Measurements from ENCODE around the gene CDH23.
A peak's percentile ranks its signal among the peaks of the same experiment; 100 is the strongest.

Gene CDH23

DNA sequence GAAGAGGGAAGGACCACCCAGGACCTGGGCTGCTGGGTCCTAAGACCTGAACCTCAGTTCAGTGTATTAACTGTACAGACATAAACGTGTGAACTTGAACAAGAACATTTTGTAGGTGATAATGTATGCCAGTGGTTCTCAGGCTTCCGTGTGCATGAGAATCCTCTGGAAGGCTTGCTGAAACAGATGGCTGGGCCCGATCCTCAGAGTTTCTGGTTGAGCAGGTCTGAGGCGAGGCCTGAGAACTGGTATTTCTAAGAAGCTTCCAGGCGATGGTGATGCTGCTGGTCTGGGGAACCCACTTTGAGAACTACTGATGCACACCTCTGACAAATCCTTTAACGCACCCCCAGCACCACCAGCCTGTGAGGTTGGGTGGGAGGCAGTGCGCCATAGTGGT lies 70.4 kb downstream of the CDH23 start:
- Mint-ChIP-seq H3K36me3 (no peaks in the 10 kb centered on the region), H3K4me3 (no peak overlapping the region), H3K9me3 (no peaks in the 10 kb centered on the region), H3K27ac (no peak overlapping the region), H3K4me1 (no peaks in the 10 kb centered on the region)
- ATAC-seq (no peak), DNase-seq (ENCODE audit: low spot score in 2 of 2) (no peak)

DNA sequence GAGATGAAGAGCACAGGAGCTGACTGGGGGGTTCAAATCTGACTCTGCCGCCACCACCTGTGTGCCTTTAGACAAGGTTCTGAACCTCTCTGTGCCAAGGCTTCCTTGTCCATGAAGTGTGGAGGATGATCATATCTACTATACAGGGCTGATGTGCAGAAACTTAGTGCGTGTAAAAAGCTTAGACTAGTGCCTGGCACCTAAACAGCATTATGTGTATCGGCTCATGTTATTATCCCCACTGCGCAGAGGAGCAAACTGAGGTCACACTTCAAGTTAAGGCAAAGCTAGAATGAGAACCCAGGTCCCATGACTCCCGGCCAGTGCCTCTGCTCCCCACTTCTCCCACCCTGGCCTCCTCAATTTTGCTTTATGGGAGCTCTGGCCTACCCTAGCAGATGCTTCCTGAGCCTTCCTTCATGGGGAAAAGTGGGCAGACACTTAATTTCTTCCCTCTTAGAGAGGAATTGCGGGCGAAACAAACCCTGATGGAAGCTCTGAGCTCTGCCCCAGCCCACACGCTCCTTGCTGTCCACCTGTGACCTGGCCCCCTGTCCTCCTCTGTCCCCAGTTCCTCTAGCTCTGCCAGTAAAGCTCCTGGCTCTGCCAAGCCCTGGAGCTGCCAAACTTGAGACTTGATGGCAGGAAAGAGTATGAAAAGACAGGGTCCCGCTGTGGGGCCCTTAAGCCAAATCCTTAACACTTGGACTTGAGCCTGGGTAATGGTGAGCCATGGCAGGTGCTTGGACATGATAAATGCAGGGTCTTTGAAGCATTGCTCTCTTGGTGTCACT lies 71.0 kb downstream of the CDH23 start:
- no peaks in the 10 kb centered on the region for H3K4me1 Mint-ChIP-seq
- H3K4me3 Mint-ChIP-seq = no peak overlapping the region
- ATAC-seq (no peak), DNase-seq (ENCODE audit: low spot score in 2 of 2) (no peak)
- H3K36me3 Mint-ChIP-seq = no peaks in the 10 kb centered on the region
- H3K9me3 Mint-ChIP-seq = no peaks in the 10 kb centered on the region
- H3K27ac Mint-ChIP-seq = no peak overlapping the region

DNA sequence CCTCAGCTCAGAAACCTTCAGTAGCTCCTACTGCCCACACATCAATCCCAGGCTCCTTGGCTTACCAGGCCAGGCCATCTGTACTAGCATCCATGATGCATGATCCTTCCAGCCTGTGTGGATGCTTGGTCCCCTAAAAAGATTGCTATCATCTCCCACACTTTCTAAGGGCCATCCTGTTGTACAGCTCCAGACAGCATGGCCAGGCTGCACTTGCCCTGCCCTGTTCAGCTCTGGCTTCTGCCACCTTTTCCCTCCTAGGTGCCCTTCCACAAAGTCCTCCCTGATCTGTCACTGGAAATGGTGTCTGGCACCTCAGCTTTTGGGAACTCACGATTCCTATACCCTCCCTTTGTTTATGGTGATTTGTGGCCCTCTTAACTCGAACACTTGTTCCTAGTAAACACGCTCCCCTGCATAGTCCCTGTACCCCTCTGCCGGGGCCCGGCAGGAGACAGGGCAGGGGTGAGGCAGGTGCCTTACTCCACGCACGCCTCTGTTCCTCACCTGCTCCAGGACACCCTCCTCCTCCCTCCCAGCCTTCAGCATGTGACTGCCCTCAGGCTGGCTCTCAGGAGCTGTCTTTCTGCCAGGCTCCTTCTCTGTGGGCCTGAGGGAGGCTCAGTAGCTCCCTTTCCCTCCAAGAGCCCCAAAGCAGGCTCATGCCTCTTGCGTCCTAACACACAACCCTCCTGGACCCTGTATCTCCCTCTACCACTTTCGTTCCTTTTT lies 71.8 kb downstream of the CDH23 start:
- DNase-seq (ENCODE audit: low spot score in 2 of 2) (no peak), ATAC-seq (peak; percentile 16)
- H3K4me1 Mint-ChIP-seq = no peaks in the 10 kb centered on the region
- H3K4me3 Mint-ChIP-seq = no peak overlapping the region
- no peak overlapping the region for H3K27ac Mint-ChIP-seq
- H3K9me3 Mint-ChIP-seq = no peaks in the 10 kb centered on the region
- H3K36me3 Mint-ChIP-seq = no peaks in the 10 kb centered on the region

DNA sequence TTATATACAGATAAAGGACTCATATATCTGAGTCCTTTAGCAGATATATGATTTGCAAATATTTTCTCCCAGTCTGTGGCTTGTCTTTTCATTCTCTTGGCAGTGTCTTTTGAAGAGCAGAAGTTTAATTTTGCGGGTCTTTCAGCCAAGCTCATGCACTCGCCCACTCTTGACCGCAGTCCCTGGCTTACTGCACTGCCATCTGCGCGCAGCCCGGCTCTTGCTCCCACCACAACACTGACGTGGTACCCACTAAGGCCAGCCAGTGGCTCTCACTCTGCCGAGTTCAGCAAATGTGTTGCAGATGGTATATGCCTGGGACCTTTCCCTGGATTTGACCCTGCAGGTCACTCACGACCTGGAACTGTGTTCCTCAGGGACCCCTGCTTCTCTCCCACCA lies 74.3 kb downstream of the CDH23 start:
- no peak for DNase-seq (ENCODE audit: low spot score in 2 of 2)
- Mint-ChIP-seq H3K4me1 (peaks cover 6% of the 10 kb centered on the region), H3K36me3 (no peaks in the 10 kb centered on the region), H3K27ac (no peak overlapping the region), H3K4me3 (no peak overlapping the region), H3K9me3 (no peaks in the 10 kb centered on the region)
- ATAC-seq = no peak

DNA sequence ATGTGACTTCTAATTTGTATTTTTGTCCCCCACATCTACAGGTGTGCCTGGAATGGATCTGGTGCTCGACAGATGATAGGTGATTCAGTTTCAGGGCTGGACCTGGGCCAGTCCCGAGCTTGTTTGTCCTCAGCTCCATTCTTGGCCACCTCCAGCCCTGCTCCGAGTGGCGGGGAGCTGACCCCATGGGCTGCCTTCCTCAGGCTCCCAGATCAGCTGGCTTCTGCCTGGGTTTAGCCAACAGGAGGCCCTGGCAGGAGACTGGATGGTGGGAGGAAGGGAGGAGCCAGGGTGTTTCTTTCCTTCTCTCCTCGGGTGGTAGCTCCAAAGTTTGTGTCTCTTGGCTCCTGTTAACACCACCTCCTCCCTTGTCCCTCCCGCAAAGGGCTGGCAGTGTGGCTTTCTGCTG lies 75.2 kb downstream of the CDH23 start:
- Mint-ChIP-seq H3K9me3 (no peaks in the 10 kb centered on the region), H3K4me3 (no peak overlapping the region), H3K36me3 (no peaks in the 10 kb centered on the region), H3K27ac (peak overlapping the region; percentile 11), H3K4me1 (peaks cover 6% of the 10 kb centered on the region)
- DNase-seq (ENCODE audit: low spot score in 2 of 2) (no peak), ATAC-seq (no peak)

DNA sequence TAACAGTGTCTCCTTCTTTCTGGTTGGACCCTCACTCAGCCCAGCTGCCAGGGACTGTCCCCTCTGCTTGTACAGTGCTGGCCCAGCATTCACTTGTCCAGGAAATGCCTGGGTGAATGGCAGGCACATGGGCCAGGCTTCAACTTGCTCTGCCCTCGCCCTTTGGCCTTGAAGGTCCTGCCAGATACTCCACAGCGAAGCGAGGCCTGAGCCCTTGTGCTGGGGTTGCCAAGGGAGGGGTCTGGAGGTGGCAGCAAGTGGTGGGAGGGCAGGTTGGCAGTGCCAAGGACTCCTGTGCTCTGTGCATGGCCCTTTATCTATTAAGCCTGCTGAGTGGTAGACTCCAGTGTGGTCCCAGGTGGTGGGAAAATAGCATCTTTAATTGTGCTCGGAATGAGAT lies 75.7 kb downstream of the CDH23 start:
- ATAC-seq (no peak), DNase-seq (ENCODE audit: low spot score in 2 of 2) (no peak)
- peak overlapping the region; percentile 11 for H3K27ac Mint-ChIP-seq
- no peaks in the 10 kb centered on the region for H3K36me3 Mint-ChIP-seq
- peaks cover 6% of the 10 kb centered on the region for H3K4me1 Mint-ChIP-seq
- no peaks in the 10 kb centered on the region for H3K9me3 Mint-ChIP-seq
- H3K4me3 Mint-ChIP-seq = no peak overlapping the region

DNA sequence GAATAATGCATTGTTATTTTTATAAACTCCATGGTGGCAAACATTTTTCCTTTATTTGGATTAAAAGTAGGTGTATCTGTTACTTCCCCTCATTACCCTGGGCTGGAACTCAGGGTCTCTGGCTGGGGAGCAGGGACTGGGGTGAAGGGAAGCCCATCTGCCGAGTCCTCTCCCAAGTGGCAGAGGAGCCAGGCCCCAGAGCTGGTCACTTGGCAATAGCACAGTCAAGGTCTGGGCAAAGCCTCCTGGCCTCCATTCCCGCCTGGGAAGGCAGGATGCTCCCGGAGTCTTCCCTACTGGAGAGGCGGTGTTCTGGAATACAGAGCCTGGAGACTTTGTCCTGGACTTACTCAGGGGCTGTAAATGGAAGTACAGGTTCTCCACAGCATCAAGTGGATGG lies 76.2 kb downstream of the CDH23 start:
- H3K4me1 Mint-ChIP-seq = peaks cover 6% of the 10 kb centered on the region

DNA sequence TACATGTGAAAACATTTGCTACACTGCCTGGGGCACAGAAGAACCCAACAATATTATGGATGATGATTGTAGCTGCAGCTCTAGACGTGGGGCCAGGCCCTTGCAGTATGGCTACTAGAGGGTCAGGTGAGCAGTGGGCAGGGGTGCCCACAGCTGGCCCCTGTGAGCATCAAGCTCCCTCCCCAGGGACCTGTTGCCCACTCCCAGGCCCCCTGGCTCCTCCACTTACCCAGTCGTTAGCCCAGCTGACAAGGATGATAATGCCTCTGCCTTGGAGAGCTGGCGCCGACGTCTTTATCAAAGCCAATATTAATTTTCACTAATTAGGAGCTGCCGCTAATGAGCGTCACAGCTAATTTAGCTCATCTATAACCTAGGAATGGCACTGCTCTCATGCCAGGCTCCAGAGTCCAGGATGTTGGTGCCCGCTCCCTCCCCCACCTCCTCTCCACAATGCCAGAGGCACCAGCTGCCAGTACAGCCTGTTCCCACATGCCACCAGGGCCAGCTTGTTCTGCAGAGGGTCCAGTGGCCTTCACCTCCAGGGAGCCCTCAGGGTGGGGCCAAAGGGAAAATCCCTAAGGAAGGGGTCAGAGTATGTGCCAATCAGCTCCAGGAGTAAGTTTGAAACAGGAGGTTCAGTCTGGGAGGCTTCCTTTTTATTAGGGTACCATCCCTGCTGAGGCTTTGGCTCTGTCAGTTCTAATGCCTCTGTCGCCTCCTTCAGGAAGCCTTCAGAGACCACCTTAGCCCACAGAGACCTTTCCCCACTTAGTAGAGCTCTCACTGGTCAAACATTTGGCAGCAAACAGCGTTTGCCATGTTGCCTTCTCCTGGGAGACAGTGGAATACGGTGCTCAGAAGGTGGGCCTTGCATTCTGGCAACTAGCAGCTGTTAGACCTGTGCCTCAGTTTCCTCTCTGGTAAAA lies 77.2 kb downstream of the CDH23 start:
- H3K36me3 Mint-ChIP-seq = no peaks in the 10 kb centered on the region
- H3K27ac Mint-ChIP-seq = no peak overlapping the region

More for the DNA sequence above, 76.2 kb downstream of the CDH23 start:
- Mint-ChIP-seq H3K27ac (no peak overlapping the region), H3K9me3 (no peaks in the 10 kb centered on the region), H3K36me3 (no peaks in the 10 kb centered on the region), H3K4me3 (no peak overlapping the region)
- no peak for ATAC-seq
- no peak for DNase-seq (ENCODE audit: low spot score in 2 of 2)

DNA sequence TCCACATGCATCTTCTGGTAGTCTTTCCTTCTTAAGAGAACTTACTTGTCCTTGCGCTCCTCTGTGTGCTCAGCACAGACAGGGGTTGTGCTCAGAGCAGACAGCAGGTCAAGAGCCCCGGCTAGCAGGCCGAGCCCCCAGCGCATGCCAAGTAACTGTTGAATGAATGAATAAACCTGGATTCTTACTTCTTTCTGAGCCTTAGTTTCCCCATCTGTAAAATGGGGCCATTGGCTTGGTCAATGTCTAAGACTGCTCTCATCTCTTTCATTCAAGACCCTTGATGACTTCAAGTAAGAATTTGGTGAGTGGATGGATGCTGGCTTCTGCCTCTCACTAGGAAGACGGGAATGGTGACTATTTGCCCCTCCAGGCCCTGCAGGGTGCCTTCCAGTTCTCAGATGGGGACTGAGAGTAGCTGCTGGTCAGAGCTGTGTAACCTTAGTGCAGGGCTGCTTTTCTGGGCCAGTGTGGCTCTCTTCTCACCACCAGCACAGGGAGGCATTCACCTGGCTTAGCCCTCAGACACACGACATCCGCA lies 78.1 kb downstream of the CDH23 start:
- no peaks in the 10 kb centered on the region for H3K36me3 Mint-ChIP-seq
- DNase-seq (ENCODE audit: low spot score in 2 of 2) = no peak
- no peak overlapping the region for H3K27ac Mint-ChIP-seq
- no peaks in the 10 kb centered on the region for H3K9me3 Mint-ChIP-seq
- peaks cover 6% of the 10 kb centered on the region for H3K4me1 Mint-ChIP-seq
- ATAC-seq = no peak
- no peak overlapping the region for H3K4me3 Mint-ChIP-seq

More for the DNA sequence above, 77.2 kb downstream of the CDH23 start:
- H3K4me3 Mint-ChIP-seq = no peak overlapping the region
- DNase-seq (ENCODE audit: low spot score in 2 of 2) = no peak
- H3K4me1 Mint-ChIP-seq = peaks cover 6% of the 10 kb centered on the region
- no peak for ATAC-seq
- H3K9me3 Mint-ChIP-seq = no peaks in the 10 kb centered on the region

DNA sequence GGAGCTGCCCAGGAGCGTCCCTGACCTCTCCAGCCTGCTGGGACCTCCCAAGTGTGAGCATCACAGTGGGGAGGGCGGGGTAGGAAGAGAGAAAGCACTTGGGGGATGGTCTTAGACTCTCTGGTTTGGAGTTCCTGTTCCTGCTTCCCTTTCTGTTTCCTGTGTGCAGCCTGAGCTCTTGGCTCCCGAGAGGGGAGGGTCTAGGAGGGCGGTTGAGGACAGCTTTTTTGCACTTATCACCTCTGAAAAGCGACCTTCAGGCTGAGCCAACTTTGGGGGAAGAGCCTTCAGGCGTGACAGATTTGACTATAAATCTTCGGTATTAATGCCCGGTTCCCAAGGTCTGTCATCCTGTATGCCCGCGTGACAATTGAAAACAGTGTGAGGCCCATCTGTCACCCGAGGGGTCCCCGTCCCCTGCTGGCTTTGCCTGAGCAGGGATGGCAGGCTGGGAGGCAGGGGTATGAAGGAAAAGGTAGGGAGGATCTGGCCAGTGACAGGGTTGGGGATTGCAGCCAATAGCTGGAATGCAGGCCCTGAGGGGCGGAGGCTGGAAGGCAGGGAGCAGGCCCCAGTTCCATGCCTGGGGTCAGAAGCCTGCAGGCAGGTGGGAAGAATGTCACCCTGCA lies 78.6 kb downstream of the CDH23 start:
- no peak for ATAC-seq
- DNase-seq (ENCODE audit: low spot score in 2 of 2) = no peak
- no peaks in the 10 kb centered on the region for H3K36me3 Mint-ChIP-seq
- no peak overlapping the region for H3K4me3 Mint-ChIP-seq
- H3K27ac Mint-ChIP-seq = no peak overlapping the region
- peaks cover 9% of the 10 kb centered on the region for H3K4me1 Mint-ChIP-seq
- H3K9me3 Mint-ChIP-seq = no peaks in the 10 kb centered on the region

DNA sequence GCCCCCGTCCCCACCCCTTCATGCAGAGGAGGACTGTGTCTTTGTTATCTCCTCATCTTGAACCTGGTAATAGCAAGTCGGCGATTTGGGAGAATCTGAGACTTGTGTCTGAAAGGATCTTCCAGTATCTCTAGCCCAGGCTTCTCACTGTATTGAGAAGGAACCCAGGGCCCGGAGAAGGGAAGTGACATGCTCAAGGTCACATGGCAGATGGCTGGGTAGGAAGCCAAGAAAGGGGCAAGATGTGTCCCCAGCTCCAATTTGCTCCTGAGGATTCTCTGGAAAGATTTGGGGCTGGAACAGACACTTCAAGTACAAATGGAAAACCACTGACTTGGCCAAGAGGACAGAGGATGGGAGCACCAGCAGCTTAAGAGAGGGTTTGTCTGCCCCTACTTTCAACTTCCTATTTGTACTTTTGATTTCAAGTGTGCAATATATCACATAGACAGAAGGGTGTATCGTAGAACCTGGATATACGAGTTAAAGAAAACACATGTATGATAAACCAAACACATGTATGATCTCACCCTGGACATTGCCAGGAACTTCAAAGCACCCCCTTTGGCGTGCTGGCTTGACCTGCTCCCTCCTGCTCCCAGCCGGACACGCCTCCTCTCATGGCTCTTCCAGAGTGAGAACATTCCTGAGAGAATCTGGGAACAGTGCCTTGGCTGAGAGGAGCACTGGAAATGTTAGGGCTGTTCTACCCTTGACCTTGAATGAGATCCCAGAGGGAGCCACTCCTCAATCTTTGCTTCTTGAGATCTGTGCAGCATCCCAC lies 79.7 kb downstream of the CDH23 start:
- H3K4me3 Mint-ChIP-seq = no peak overlapping the region

DNA sequence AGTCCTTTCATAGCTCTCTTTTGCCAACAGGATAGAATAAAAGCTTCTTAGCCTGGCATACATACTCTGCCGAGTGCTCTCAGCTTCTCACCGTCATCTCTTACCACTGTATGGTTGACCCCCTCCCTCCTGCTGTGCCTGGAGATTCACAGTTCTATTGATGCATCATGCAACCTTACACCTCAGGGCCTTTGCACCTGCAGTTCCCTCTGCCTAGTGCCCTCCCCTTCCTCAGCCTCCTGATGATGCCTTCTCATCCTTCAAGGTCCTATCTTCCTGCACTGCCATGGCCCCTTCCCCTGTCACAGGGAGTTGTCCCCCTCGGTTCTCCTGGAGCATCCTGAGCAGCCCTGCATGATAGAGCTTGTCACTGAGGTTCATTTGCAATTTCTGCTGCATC lies 81.5 kb downstream of the CDH23 start:
- ATAC-seq (no peak), DNase-seq (ENCODE audit: low spot score in 2 of 2) (no peak)
- Mint-ChIP-seq H3K9me3 (no peaks in the 10 kb centered on the region), H3K4me3 (no peak overlapping the region), H3K36me3 (no peaks in the 10 kb centered on the region), H3K4me1 (peaks cover 12% of the 10 kb centered on the region), H3K27ac (no peak overlapping the region)

More for the DNA sequence above, 79.7 kb downstream of the CDH23 start:
- Mint-ChIP-seq H3K36me3 (no peaks in the 10 kb centered on the region), H3K27ac (no peak overlapping the region), H3K9me3 (no peaks in the 10 kb centered on the region), H3K4me1 (peaks cover 12% of the 10 kb centered on the region)
- DNase-seq (ENCODE audit: low spot score in 2 of 2) (no peak), ATAC-seq (no peak)

DNA sequence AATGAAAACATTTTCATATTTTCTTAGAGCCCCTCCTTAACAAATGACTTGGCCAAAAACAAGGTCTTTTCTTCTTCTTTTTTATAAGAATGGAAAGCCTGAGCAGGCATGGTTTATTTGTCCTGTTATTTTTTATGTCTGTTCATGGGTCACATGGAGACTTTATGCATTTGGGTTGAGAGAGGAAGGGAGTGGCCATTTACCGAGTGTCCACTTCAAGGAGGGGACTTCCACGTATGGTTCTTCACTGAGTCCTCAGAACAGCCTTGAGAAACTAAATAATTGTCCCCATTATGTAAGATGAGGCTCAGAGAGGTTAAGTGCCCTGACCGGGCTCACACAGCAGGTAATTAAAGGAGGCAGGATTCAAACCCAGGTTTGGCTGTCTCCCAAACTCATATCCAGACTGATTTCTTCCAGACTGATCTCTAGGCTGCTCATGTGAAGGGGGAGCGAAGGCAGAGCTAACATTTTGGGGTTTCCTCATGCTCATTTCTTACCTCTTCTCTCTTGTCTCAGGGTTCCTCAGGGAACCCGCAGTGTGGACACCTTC lies 82.2 kb downstream of the CDH23 start:
- Mint-ChIP-seq H3K9me3 (no peaks in the 10 kb centered on the region), H3K36me3 (no peaks in the 10 kb centered on the region), H3K4me3 (no peak overlapping the region), H3K27ac (no peak overlapping the region), H3K4me1 (peaks cover 12% of the 10 kb centered on the region)
- DNase-seq (ENCODE audit: low spot score in 2 of 2) = no peak
- no peak for ATAC-seq

DNA sequence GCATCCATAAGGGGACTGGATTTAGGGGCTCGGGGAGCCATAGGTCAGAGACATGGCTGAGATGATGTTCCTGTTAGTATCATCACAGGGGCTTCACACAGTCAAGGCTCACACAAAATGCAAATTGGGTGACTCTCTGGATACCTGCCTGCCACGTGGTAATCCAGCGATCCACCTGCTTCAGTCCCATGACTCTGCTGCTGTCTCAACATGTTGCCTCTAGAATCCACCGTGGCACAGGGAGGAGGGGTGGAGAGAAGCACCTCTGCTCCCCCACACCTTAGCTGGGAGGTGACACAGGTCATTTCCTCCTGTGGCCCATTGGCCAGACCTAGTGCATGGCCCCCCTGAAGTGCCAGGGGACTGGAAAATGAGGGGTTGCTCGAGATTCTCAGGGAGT lies 83.1 kb downstream of the CDH23 start:
- Mint-ChIP-seq H3K4me3 (no peak overlapping the region), H3K9me3 (no peaks in the 10 kb centered on the region), H3K36me3 (no peaks in the 10 kb centered on the region), H3K4me1 (peaks cover 11% of the 10 kb centered on the region), H3K27ac (no peak overlapping the region)
- no peak for ATAC-seq
- no peak for DNase-seq (ENCODE audit: low spot score in 2 of 2)

All from stimulated activated effector memory CD8-positive, alpha-beta T cell treated with anti-CD3 and anti-CD28 coated beads, Interleukin-12 subunit alpha, Interleukin-12 subunit beta, amount 100 ng/mL, for 72 hours (primary cell).